Tongue (tissue), 2 donors: ENCODE measurements around the gene KLK5. TPM values are rescaled to one million over a fixed set of nuclear protein-coding genes. Genes with fewer than 3 reads are reported as not detected.
"Not testable (repeated sequence)": the region's sequence is repeated elsewhere in the genome, so short reads cannot be mapped to it uniquely, and the experiment has no call there.

Experiments used
- DNase-seq: peaks from one replicate; pipeline ENCODE4 v3.0.0-alpha.2; 2015
- total RNA-seq: library from RNA; depleted of rRNA; stranded (reverse); fragments of >200 nt; gene quantifications from one replicate; pipeline ENCODE4 v1.2.3, GENCODE V29; 2014

Gene KLK5
- total RNA-seq: 1.1 TPM

- DNase-seq: no peak
Observed at GRCh38 chr19:50952910-50953309, at the start of gene KLK5. KLK5 (minus strand) TSS chr19:50953038; CDS start chr19:50952657, 381 bp downstream.

- DNase-seq: no peak
Observed at GRCh38 chr19:51002089-51002532, 49.3 kb upstream of the KLK5 start.

- DNase-seq: peak; percentile 12
Observed at GRCh38 chr19:51001515-51001914, 48.7 kb upstream of the KLK5 start, which contains the start of gene KLK8. KLK8 (minus strand) TSS chr19:51001604; CDS start chr19:51001167, 437 bp downstream.

GRCh38 chr19:51000981-51001380, 48.1 kb upstream of the KLK5 start:
- no peak for DNase-seq

GRCh38 chr19:51000426-51000825, 47.6 kb upstream of the KLK5 start:
- DNase-seq: no peak

- no peak for DNase-seq
Observed at GRCh38 chr19:50998686-50999085, 45.8 kb upstream of the KLK5 start.

GRCh38 chr19:50998061-50998460, 45.2 kb upstream of the KLK5 start:
- DNase-seq: no peak

- DNase-seq: no peak
Observed at GRCh38 chr19:50994129-50994528, 41.3 kb upstream of the KLK5 start.

GRCh38 chr19:50992666-50993035, 39.8 kb upstream of the KLK5 start:
- no peak for DNase-seq

GRCh38 chr19:50984416-50984815, 31.6 kb upstream of the KLK5 start:
- DNase-seq: not testable (repeated sequence)

- no peak for DNase-seq
Observed at GRCh38 chr19:50983625-50984292, 30.9 kb upstream of the KLK5 start, which contains the start of gene KLK7. KLK7 (minus strand) TSS chr19:50983917; CDS start chr19:50982399, 1,518 bp downstream.

GRCh38 chr19:50982186-50982585, 29.3 kb upstream of the KLK5 start:
- DNase-seq: no peak

- no peak for DNase-seq
Observed at GRCh38 chr19:50981587-50982146, 28.8 kb upstream of the KLK5 start.

- DNase-seq: no peak
Observed at GRCh38 chr19:50980208-50980607, 27.4 kb upstream of the KLK5 start.

GRCh38 chr19:50979758-50980157, 26.9 kb upstream of the KLK5 start:
- DNase-seq: no peak

GRCh38 chr19:50978772-50979390, 26.0 kb upstream of the KLK5 start:
- no peak for DNase-seq

GRCh38 chr19:50977626-50978025, 24.8 kb upstream of the KLK5 start:
- no peak for DNase-seq

- no peak for DNase-seq
Observed at GRCh38 chr19:50975766-50976165, 22.9 kb upstream of the KLK5 start.

- DNase-seq: no peak
Observed at GRCh38 chr19:50974702-50975556, 22.1 kb upstream of the KLK5 start.

GRCh38 chr19:50972795-50973376, 20.0 kb upstream of the KLK5 start:
- DNase-seq: no peak

- DNase-seq: not testable (repeated sequence)
Observed at GRCh38 chr19:50969810-50970209, 17.0 kb upstream of the KLK5 start.

GRCh38 chr19:50969413-50969760, 16.5 kb upstream of the KLK5 start, which contains the start of gene KLK6:
KLK6 (minus strand) TSS chr19:50969591; CDS start chr19:50968104, 1,487 bp downstream.
- DNase-seq: no peak
